Smooth muscle cell (in vitro differentiated cells): Measurements from ENCODE around the gene ZCCHC2. TPM values are rescaled to one million over a fixed set of nuclear protein-coding genes. Genes with fewer than 3 reads are reported as not detected.

Experiments
- DNase-seq: peaks from one replicate; lab custom pipeline; 2025; ENCODE audit not compliant: unreplicated experiment; lab: John Stamatoyannopoulos, UW
- H2AFZ ChIP-seq: fragments of 200-600 bp; sonication (generic); 2 replicates; pipeline ENCODE4 v1.6.0; 2016; ENCODE audit warnings: antibody characterized with exemption, low read depth, mild to moderate bottlenecking
- H3F3A ChIP-seq: fragments of 200-600 bp; sonication (generic); 2 replicates; pipeline ENCODE4 v1.6.0; 2017; ENCODE audit warnings: antibody characterized with exemption, low read depth
- H3K27ac ChIP-seq: fragments of 200-600 bp; sonication (generic); 2 replicates; pipeline ENCODE4 v1.5.1; 2016; ENCODE audit warnings: low read depth, mild to moderate bottlenecking
- H3K27me3 ChIP-seq: fragments of 200-600 bp; sonication (generic); 2 replicates; pipeline ENCODE4 v1.6.1; 2016; ENCODE audit warnings: low read depth, mild to moderate bottlenecking
- H3K36me3 ChIP-seq: fragments of 200-600 bp; sonication (generic); 2 replicates; pipeline ENCODE4 v1.5.1; 2016; ENCODE audit warnings: low read depth
- H3K4me1 ChIP-seq: fragments of 200-600 bp; sonication (generic); 2 replicates; pipeline ENCODE4 v1.5.1; 2016; ENCODE audit warnings: low read depth
- H3K4me2 ChIP-seq: fragments of 200-600 bp; sonication (generic); 2 replicates; pipeline ENCODE4 v1.6.0; 2016; ENCODE audit warnings: mild to moderate bottlenecking
- H3K4me3 ChIP-seq: fragments of 200-600 bp; sonication (generic); 2 replicates; pipeline ENCODE4 v1.5.1; 2016; ENCODE audit warnings: mild to moderate bottlenecking
- H3K79me2 ChIP-seq: fragments of 200-600 bp; sonication (generic); 2 replicates; pipeline ENCODE4 v1.6.0; 2016; ENCODE audit warnings: low read depth, mild to moderate bottlenecking
- H3K9ac ChIP-seq: fragments of 200-600 bp; sonication (generic); 2 replicates; pipeline ENCODE4 v1.6.0; 2016; ENCODE audit warnings: low read depth
- H3K9me3 ChIP-seq: fragments of 200-600 bp; sonication (generic); replicated peaks from 2 replicates; pipeline ENCODE4 v1.5.1; 2016; ENCODE audit warnings: low read depth
- H4K20me1 ChIP-seq: fragments of 200-600 bp; sonication (generic); 2 replicates; pipeline ENCODE4 v1.6.0; 2016; ENCODE audit warnings: low read depth
- WGBS: methylation state at CpG from one replicate; pipeline ENCODE4 v1.1.7; 2016; ENCODE audit warnings: low lambda C conversion rate; 5-methylcytosine and 5-hydroxymethylcytosine counted together
- polyA plus RNA-seq: library from polyadenylated mRNA; unstranded; fragments of >200 nt; fragmentation: Nextera tagmentation; extraction: Ambion mirVana; gene quantifications from 2 replicates; pipeline ENCODE4 v1.2.1, GENCODE V29; 2016
- total RNA-seq: library from RNA; depleted of rRNA; stranded (reverse); fragments of >200 nt; gene quantifications from 2 replicates; pipeline ENCODE4 v1.2.3, GENCODE V29; 2014
- TF ChIP-seq, protein P1 (sequence below): fragments of 200-600 bp; sonication (generic); IDR thresholded peaks from 2 replicates; pipeline ENCODE4 v1.5.1; 2017; ENCODE audit warnings: borderline replicate concordance, mild to moderate bottlenecking, antibody characterized with exemption; ENCODE audit not compliant: insufficient read depth, poor library complexity, severe bottlenecking

ZCCHC2 gene
- total and polyA plus RNA-seq, 2 experiments from 2014 or later = 0.74 to 8.1 TPM

- no peak overlapping the region for H3K4me3 ChIP-seq
- WGBS = 92% methylated on average over 3 of the region's 3 CpGs
- H3F3A ChIP-seq = no peaks in the 10 kb centered on the region
- peaks cover 4% of the 10 kb centered on the region for H3K36me3 ChIP-seq
- DNase-seq = no peak
- no peaks in the 10 kb centered on the region for H3K27me3 ChIP-seq
- H4K20me1 ChIP-seq = no peaks in the 10 kb centered on the region
- no peaks in the 10 kb centered on the region for H3K9me3 ChIP-seq
- H2AFZ ChIP-seq = no peak overlapping the region
- no peak overlapping the region for H3K4me2 ChIP-seq
- no peaks in the 10 kb centered on the region for H3K4me1 ChIP-seq
- H3K27ac ChIP-seq = no peak overlapping the region
- H3K79me2 ChIP-seq = no peaks in the 10 kb centered on the region
- TF ChIP-seq, protein P1, sequence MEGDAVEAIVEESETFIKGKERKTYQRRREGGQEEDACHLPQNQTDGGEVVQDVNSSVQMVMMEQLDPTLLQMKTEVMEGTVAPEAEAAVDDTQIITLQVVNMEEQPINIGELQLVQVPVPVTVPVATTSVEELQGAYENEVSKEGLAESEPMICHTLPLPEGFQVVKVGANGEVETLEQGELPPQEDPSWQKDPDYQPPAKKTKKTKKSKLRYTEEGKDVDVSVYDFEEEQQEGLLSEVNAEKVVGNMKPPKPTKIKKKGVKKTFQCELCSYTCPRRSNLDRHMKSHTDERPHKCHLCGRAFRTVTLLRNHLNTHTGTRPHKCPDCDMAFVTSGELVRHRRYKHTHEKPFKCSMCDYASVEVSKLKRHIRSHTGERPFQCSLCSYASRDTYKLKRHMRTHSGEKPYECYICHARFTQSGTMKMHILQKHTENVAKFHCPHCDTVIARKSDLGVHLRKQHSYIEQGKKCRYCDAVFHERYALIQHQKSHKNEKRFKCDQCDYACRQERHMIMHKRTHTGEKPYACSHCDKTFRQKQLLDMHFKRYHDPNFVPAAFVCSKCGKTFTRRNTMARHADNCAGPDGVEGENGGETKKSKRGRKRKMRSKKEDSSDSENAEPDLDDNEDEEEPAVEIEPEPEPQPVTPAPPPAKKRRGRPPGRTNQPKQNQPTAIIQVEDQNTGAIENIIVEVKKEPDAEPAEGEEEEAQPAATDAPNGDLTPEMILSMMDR = no peak
- H3K9ac ChIP-seq = no peak overlapping the region
Measured at GRCh38 chr18:62555135-62555534, 32.3 kb downstream of the ZCCHC2 start.

DNA sequence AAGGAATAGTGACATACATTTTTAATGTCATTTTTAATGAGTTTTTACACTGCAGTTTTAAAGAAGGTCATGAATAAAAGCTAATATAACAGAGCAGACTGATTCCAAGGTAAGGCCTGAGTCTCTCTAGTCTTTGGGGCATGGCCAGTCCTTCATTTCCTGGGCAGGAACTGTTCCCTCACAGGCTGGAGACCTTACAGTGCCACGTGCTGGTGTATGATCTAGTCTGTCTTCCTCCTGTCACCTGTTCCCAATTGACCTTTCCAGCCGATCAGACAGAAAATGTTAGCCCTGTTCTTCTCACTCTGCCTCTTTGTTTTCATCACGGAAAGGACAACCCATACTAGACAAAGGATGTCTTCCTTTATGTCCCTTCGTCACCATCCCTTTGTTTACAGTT lies 33.6 kb downstream of the ZCCHC2 start:
- Histone ChIP-seq H3K9me3 (no peaks in the 10 kb centered on the region), H3K4me3 (no peak overlapping the region), H3K9ac (no peak overlapping the region), H3K4me1 (no peaks in the 10 kb centered on the region), H3K79me2 (no peaks in the 10 kb centered on the region), H3F3A (no peaks in the 10 kb centered on the region), H3K27ac (no peak overlapping the region), H3K4me2 (no peak overlapping the region), H4K20me1 (no peaks in the 10 kb centered on the region), H3K36me3 (no peaks in the 10 kb centered on the region), H2AFZ (no peak overlapping the region), H3K27me3 (no peaks in the 10 kb centered on the region)
- DNase-seq = no peak
- WGBS = 94% methylated on average over 4 of the region's 4 CpGs
- TF ChIP-seq, protein P1 = no peak

- H3K27ac ChIP-seq = no peak overlapping the region
- TF ChIP-seq, protein P1 = no peak
- no peak overlapping the region for H2AFZ ChIP-seq
- H3K4me2 ChIP-seq = no peak overlapping the region
- H3K79me2 ChIP-seq = no peaks in the 10 kb centered on the region
- H3K9ac ChIP-seq = no peak overlapping the region
- H3K4me3 ChIP-seq = no peak overlapping the region
- no peaks in the 10 kb centered on the region for H3K27me3 ChIP-seq
- DNase-seq = no peak
- no peaks in the 10 kb centered on the region for H3K36me3 ChIP-seq
- no peaks in the 10 kb centered on the region for H3K9me3 ChIP-seq
- H4K20me1 ChIP-seq = no peaks in the 10 kb centered on the region
- WGBS = 93% methylated on average over 6 of the region's 6 CpGs
- no peaks in the 10 kb centered on the region for H3K4me1 ChIP-seq
- H3F3A ChIP-seq = no peaks in the 10 kb centered on the region
Measured at GRCh38 chr18:62558015-62558663, 35.3 kb downstream of the ZCCHC2 start.

DNA sequence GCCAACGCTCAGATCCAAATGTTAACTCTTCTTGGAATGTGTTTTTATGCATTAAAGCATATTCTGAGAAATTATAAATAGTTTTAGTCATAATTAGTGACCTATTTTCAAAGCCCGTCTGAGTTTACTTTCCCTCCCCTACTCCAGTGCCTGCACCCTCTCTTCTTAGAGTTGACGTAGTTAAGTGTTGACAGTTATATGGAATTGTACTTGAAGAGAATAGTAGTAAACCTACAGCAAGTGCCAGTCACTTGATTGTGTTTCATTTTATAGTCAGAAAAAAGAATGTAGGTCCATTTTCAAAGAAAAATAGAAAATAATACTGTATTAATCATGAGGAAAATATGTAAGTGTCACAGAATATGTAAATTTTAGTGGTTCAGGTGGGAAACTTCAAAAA lies 41.2 kb downstream of the ZCCHC2 start:
- H3K4me2 ChIP-seq = no peak overlapping the region
- peaks cover 3% of the 10 kb centered on the region for H3K36me3 ChIP-seq
- no peak overlapping the region for H3K9ac ChIP-seq
- WGBS = 93% methylated on average over 3 of the region's 3 CpGs
- H4K20me1 ChIP-seq = no peaks in the 10 kb centered on the region
- no peaks in the 10 kb centered on the region for H3K79me2 ChIP-seq
- H3K4me3 ChIP-seq = no peak overlapping the region
- H3K9me3 ChIP-seq = no peaks in the 10 kb centered on the region
- H3F3A ChIP-seq = no peaks in the 10 kb centered on the region
- H3K27me3 ChIP-seq = no peaks in the 10 kb centered on the region
- H3K4me1 ChIP-seq = no peaks in the 10 kb centered on the region
- no peak overlapping the region for H2AFZ ChIP-seq
- no peak for DNase-seq
- TF ChIP-seq, protein P1 = no peak
- H3K27ac ChIP-seq = no peak overlapping the region
